Suprapubic skin (tissue), 4 donors: ENCODE results near the gene DCLK2. TPM values are rescaled to one million over a fixed set of nuclear protein-coding genes. Genes with fewer than 3 reads are reported as not detected.

Experiments used
- DNase-seq, 2 donors: peaks; one replicate each; pipeline ENCODE4 v3.0.0-alpha.2; 2019; ENCODE audit warnings: low spot score in 2 of 2
- H3K27ac ChIP-seq: fragments of 200-600 bp; sonication (generic); one replicate; pipeline ENCODE4 v1.5.1; 2019
- H3K27me3 ChIP-seq: fragments of 200-600 bp; sonication (generic); one replicate; pipeline ENCODE4 v1.5.1; 2019
- H3K36me3 ChIP-seq: fragments of 200-600 bp; sonication (generic); one replicate; pipeline ENCODE4 v1.5.1; 2019
- H3K4me1 ChIP-seq: fragments of 200-600 bp; sonication (generic); one replicate; pipeline ENCODE4 v1.5.1; 2019
- H3K4me3 ChIP-seq: fragments of 200-600 bp; sonication (generic); one replicate; pipeline ENCODE4 v1.5.1; 2019; ENCODE audit warnings: mild to moderate bottlenecking
- H3K9me3 ChIP-seq: fragments of 200-600 bp; sonication (generic); one replicate; pipeline ENCODE4 v1.5.1; 2019
- CTCF ChIP-seq, 2 donors: fragments of 200-600 bp in 1 of 2; fragments of 450-650 bp in 1 of 2; sonication (generic) in 1 of 2; IDR thresholded peaks; one replicate each; pipeline ENCODE4 v1.5.1; 2016 to 2019; ENCODE audit warnings: antibody characterized with exemption in 2 of 2, mild to moderate bottlenecking in 1 of 2, moderate library complexity in 1 of 2
- EP300 ChIP-seq: sonication (generic); formaldehyde crosslinking; IDR thresholded peaks from one replicate; pipeline ENCODE4 v1.6.1; 2017; ENCODE audit warnings: antibody characterized with exemption
- POLR2A ChIP-seq, 2 donors: fragments of 450-650 bp; IDR thresholded peaks; one replicate each; pipeline ENCODE4 v1.6.1; 2017; ENCODE audit warnings: antibody characterized with exemption in 2 of 2, mild to moderate bottlenecking in 2 of 2, moderate library complexity in 2 of 2
- POLR2AphosphoS5 ChIP-seq, 3 donors: sonication (generic); formaldehyde crosslinking; IDR thresholded peaks; one replicate each; pipeline ENCODE4 v1.6.1; 2017; ENCODE audit warnings: antibody characterized with exemption in 3 of 3
- whole genome bisulfite sequencing: methylation state at CpG from one replicate; pipeline ENCODE4 v1.1.5; 2018; 5-methylcytosine and 5-hydroxymethylcytosine counted together
- total RNA-seq, 4 donors: library from RNA; depleted of rRNA; stranded (reverse); fragments of >200 nt; gene quantifications; one replicate each; pipeline ENCODE4 v1.1.0, GENCODE V29; 2016

Gene DCLK2
- total RNA-seq, 4 donors from 2014 or later = 0.57 to 3.6 (median 1.9) TPM

GRCh38 chr4:150139297-150139865 lies 61.1 kb downstream of the DCLK2 start:
- Histone ChIP-seq H3K4me1 (peaks cover 4% of the 10 kb centered on the region), H3K4me3 (no peak overlapping the region), H3K36me3 (no peaks in the 10 kb centered on the region), H3K9me3 (no peaks in the 10 kb centered on the region), H3K27ac (no peak overlapping the region), H3K27me3 (no peaks in the 10 kb centered on the region)
- 80% methylated on average over 4 of the region's 4 CpGs for WGBS
- TF ChIP-seq POLR2AphosphoS5 (IDR thresholded peaks at IDR 0.05) = no peak
- no peak for TF ChIP-seq EP300
- no peak for TF ChIP-seq CTCF (IDR thresholded peaks at IDR 0.05)
- no peak for DNase-seq

- no peak overlapping the region for H3K27ac ChIP-seq
- no peaks in the 10 kb centered on the region for H3K36me3 ChIP-seq
- no peaks in the 10 kb centered on the region for H3K9me3 ChIP-seq
- H3K4me3 ChIP-seq = no peak overlapping the region
- 35% methylated on average over 5 of the region's 5 CpGs for WGBS
- TF ChIP-seq EP300 (no peak), POLR2A (IDR thresholded peaks at IDR 0.05) (no peak), POLR2AphosphoS5 (IDR thresholded peaks at IDR 0.05) (no peak), CTCF (IDR thresholded peaks at IDR 0.05) (no peak)
- peaks cover 4% of the 10 kb centered on the region for H3K4me1 ChIP-seq
- DNase-seq = no peak
- no peaks in the 10 kb centered on the region for H3K27me3 ChIP-seq
Observed at GRCh38 chr4:150140774-150141400, 62.6 kb downstream of the DCLK2 start.

GRCh38 chr4:150141756-150142155 lies 63.5 kb downstream of the DCLK2 start:
- 51% methylated on average over 2 of the region's 2 CpGs for WGBS

GRCh38 chr4:150142831-150143230 lies 64.6 kb downstream of the DCLK2 start:
- Histone ChIP-seq H3K4me3 (no peak overlapping the region), H3K27ac (no peak overlapping the region), H3K9me3 (no peaks in the 10 kb centered on the region), H3K36me3 (no peaks in the 10 kb centered on the region), H3K27me3 (no peaks in the 10 kb centered on the region), H3K4me1 (peaks cover 4% of the 10 kb centered on the region)
- TF ChIP-seq POLR2A (IDR thresholded peaks at IDR 0.05) (no peak), EP300 (no peak), CTCF (IDR thresholded peaks at IDR 0.05) (no peak), POLR2AphosphoS5 (IDR thresholded peaks at IDR 0.05) (no peak)
- DNase-seq = no peak
- 24% methylated on average over 1 of the region's 1 CpG for WGBS

More at GRCh38 chr4:150141756-150142155, 63.5 kb downstream of the DCLK2 start:
- Histone ChIP-seq H3K4me3 (no peak overlapping the region), H3K27me3 (no peaks in the 10 kb centered on the region), H3K36me3 (no peaks in the 10 kb centered on the region), H3K27ac (no peak overlapping the region), H3K4me1 (peaks cover 4% of the 10 kb centered on the region), H3K9me3 (no peaks in the 10 kb centered on the region)
- no peak for DNase-seq
- TF ChIP-seq CTCF (IDR thresholded peaks at IDR 0.05) = no peak
- no peak for TF ChIP-seq EP300
- no peak for TF ChIP-seq POLR2AphosphoS5 (IDR thresholded peaks at IDR 0.05)
- no peak for TF ChIP-seq POLR2A (IDR thresholded peaks at IDR 0.05)

GRCh38 chr4:150145090-150145945 lies 67.1 kb downstream of the DCLK2 start:
- H3K4me1 ChIP-seq = peaks cover 7% of the 10 kb centered on the region
- H3K9me3 ChIP-seq = no peaks in the 10 kb centered on the region
- H3K36me3 ChIP-seq = no peaks in the 10 kb centered on the region
- WGBS = 85% methylated on average over 1 of the region's 1 CpG
- H3K27ac ChIP-seq = no peak overlapping the region
- DNase-seq = no peak
- no peak for TF ChIP-seq EP300
- no peak for TF ChIP-seq POLR2A (IDR thresholded peaks at IDR 0.05)
- TF ChIP-seq CTCF (IDR thresholded peaks at IDR 0.05) = no peak
- no peak for TF ChIP-seq POLR2AphosphoS5 (IDR thresholded peaks at IDR 0.05)
- H3K4me3 ChIP-seq = no peak overlapping the region
- no peaks in the 10 kb centered on the region for H3K27me3 ChIP-seq
